Chondrocyte (in vitro differentiated cells): ENCODE data around the gene ADARB2. TPM values are rescaled to one million over a fixed set of nuclear protein-coding genes. Genes with fewer than 3 reads are reported as not detected.
"Not testable (repeated sequence)": the region's sequence is repeated elsewhere in the genome, so short reads cannot be mapped to it uniquely, and the experiment has no call there.

Source experiments
- DNase-seq: peaks from one replicate; pipeline ENCODE4 v3.0.0; 2021; ENCODE audit warnings: mixed read lengths, low spot score
- H3K27ac Mint-ChIP-seq: one replicate; pipeline ENCODE4 v1.8.0; 2021; ENCODE audit warnings: mild to moderate bottlenecking, moderate library complexity, mixed read lengths; ENCODE audit not compliant: unreplicated experiment
- H3K27me3 Mint-ChIP-seq: 2 replicates; pipeline ENCODE4 v1.8.0; 2021; ENCODE audit warnings: low read depth, mixed read lengths
- H3K36me3 Mint-ChIP-seq: 2 replicates; pipeline ENCODE4 v1.8.0; 2021; ENCODE audit warnings: low read depth, mixed read lengths
- H3K4me1 Mint-ChIP-seq: 2 replicates; pipeline ENCODE4 v1.8.0; 2021; ENCODE audit warnings: low read depth, mild to moderate bottlenecking, mixed read lengths
- H3K4me3 Mint-ChIP-seq: one replicate; pipeline ENCODE4 v1.8.0; 2021; ENCODE audit warnings: mild to moderate bottlenecking, moderate library complexity, mixed read lengths; ENCODE audit not compliant: unreplicated experiment
- H3K9me3 Mint-ChIP-seq: 2 replicates; pipeline ENCODE4 v1.8.0; 2021; ENCODE audit warnings: low read depth, mixed read lengths
- total RNA-seq: library from RNA; stranded (reverse); gene quantifications from 3 replicates; pipeline ENCODE4 v1.2.1, GENCODE V29; 2021
- TF ChIP-seq, protein P1 (sequence below): fragments of 200-600 bp; sonication (generic); IDR thresholded peaks from 2 replicates; pipeline ENCODE4 v1.5.0; 2021; ENCODE audit warnings: antibody characterized with exemption, mild to moderate bottlenecking, moderate library complexity

ADARB2 gene
- total RNA-seq, 1 donor from 2014 or later, result 3.3 TPM

DNA sequence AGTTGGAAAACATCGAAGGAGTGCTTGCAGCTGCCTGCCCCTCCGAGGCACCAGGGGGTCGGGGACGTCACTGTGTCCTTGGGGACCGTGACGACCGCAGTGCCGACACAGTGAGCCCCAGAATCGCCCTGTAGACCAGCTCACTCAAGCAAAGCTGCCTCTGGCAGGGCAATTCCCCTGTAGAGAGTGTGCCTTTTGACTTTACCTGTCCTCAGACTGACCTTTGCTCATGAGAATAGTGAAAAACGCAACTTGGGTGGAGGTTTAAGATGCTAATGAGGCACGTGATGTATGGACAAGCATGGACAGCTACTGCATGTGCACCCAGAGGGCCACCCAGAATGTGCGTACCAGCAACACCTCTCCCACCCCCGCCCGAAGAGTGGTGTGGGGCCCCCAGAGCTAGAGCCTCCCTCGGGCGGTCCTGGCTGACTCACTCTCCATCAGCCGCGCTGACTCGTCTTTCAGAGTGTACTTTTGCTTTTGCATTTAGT lies 271.9 kb downstream of the ADARB2 start:
- H3K36me3 Mint-ChIP-seq, result no peaks in the 10 kb centered on the region
- no peak overlapping the region for H3K27ac Mint-ChIP-seq
- DNase-seq, result no peak
- H3K4me1 Mint-ChIP-seq, result peaks cover 22% of the 10 kb centered on the region
- peaks cover 4% of the 10 kb centered on the region for H3K27me3 Mint-ChIP-seq
- peak overlapping the region; percentile 60 for H3K4me3 Mint-ChIP-seq
- TF ChIP-seq, protein P1, sequence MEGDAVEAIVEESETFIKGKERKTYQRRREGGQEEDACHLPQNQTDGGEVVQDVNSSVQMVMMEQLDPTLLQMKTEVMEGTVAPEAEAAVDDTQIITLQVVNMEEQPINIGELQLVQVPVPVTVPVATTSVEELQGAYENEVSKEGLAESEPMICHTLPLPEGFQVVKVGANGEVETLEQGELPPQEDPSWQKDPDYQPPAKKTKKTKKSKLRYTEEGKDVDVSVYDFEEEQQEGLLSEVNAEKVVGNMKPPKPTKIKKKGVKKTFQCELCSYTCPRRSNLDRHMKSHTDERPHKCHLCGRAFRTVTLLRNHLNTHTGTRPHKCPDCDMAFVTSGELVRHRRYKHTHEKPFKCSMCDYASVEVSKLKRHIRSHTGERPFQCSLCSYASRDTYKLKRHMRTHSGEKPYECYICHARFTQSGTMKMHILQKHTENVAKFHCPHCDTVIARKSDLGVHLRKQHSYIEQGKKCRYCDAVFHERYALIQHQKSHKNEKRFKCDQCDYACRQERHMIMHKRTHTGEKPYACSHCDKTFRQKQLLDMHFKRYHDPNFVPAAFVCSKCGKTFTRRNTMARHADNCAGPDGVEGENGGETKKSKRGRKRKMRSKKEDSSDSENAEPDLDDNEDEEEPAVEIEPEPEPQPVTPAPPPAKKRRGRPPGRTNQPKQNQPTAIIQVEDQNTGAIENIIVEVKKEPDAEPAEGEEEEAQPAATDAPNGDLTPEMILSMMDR, result no peak
- no peaks in the 10 kb centered on the region for H3K9me3 Mint-ChIP-seq

DNA sequence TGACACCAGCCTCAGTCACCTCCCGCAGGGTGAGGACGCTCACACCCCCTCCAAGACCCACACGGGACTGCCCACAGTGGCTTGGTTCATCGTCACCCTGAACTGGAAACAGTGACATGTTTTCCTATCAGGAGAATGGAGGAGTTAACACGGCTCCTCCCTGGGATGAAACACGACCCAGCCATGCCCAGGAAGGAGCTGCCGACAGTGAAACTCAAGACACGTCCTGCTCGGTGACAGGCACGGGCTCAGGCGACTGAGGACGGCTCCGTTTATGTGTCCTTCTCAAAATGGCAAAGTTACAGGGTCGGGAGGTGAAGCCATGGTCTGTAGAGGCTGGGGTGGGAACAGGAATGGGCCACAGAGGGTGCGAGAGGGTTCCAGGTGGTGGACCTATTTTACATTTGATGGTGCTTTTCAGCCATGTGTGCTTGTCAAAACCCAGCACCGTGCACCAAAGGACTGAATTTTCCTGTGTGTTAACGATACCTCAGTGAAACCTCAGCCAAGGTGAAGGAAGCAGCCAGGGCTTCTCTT lies 272.4 kb downstream of the ADARB2 start:
- no peak overlapping the region for H3K27ac Mint-ChIP-seq
- TF ChIP-seq, protein P1, result no peak

DNA sequence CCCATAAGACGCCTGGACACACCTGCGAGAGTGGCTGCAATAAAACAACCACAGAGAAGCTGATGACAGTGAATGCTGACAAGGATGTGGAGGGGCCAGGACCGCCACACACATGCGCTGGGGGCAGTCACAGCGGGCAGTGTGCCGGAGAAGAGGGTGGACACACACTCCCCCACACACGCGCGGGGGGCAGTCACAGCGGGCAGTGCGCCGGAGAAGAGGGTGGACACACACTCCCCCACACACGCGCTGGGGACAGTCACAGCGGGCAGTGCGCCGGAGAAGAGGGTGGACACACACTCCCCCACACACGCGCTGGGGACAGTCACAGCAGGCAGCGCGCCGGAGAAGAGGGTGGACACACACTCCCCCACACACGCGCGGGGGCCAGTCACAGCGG lies 273.4 kb downstream of the ADARB2 start:
- H3K4me1 Mint-ChIP-seq, result peaks cover 22% of the 10 kb centered on the region
- H3K9me3 Mint-ChIP-seq, H3K27me3 Mint-ChIP-seq, H3K36me3 Mint-ChIP-seq, DNase-seq, H3K27ac Mint-ChIP-seq, H3K4me3 Mint-ChIP-seq: not testable (repeated sequence)

More for the DNA sequence above, 272.4 kb downstream of the ADARB2 start:
- H3K27me3 Mint-ChIP-seq, result peaks cover 3% of the 10 kb centered on the region
- H3K36me3 Mint-ChIP-seq, result no peaks in the 10 kb centered on the region
- no peak for DNase-seq
- H3K4me1 Mint-ChIP-seq, result peaks cover 22% of the 10 kb centered on the region
- peak overlapping the region; percentile 60 for H3K4me3 Mint-ChIP-seq
- no peaks in the 10 kb centered on the region for H3K9me3 Mint-ChIP-seq

DNA sequence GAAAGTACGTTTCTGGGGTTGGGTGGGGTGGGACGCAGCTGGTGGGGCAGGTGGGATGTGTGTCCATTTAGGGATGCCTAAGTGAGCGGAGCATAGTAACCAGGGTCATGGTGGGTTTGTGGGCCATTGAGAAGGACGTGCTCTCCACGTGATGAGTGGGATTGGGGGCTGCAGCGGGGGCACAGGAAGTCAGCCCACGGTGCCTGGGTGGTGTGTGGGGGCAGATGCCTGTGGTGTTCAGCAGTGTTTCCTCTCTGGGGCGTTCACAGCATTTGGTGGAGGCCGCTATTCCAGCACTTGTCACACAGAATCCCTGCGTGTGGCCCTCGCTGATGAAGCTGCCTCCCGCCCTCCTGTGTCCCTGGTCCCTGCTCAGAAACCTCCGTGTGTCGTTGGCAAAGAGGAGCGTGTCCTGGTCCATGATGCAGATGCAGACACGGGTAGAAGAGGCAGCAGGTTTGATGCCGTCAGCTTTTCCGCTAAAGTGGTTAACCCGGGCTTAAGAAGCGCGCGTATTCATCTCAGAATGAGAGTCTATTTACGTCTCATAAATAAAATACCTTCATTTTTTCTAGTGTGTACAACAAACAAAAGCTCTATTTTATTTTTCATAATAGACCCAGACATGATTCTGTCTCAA lies 274.2 kb downstream of the ADARB2 start:
- Mint-ChIP-seq H3K27ac (no peak overlapping the region), H3K27me3 (peaks cover 9% of the 10 kb centered on the region), H3K9me3 (no peaks in the 10 kb centered on the region), H3K4me1 (peaks cover 22% of the 10 kb centered on the region), H3K4me3 (no peak overlapping the region), H3K36me3 (peaks cover 3% of the 10 kb centered on the region)
- TF ChIP-seq, protein P1, result no peak
- DNase-seq, result no peak

DNA sequence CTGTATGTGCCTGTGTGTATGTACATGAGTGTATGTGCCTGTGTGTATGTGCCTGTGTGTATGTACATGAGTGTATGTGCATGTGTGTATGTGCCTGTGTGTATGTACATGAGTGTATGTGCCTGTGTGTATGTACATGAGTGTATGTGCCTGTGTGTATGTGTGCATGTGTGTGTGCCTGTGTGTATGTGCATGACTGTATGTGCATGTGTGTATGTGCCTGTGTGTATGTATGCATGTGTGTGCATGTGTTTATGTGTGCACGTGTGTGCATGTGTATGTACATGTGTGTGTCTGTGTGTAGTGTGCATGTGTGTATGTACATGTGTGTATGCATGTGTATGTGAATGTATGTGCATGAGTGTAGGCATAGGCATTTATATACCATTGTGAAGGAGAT lies 274.8 kb downstream of the ADARB2 start:
- H3K27me3 Mint-ChIP-seq, result peaks cover 14% of the 10 kb centered on the region

More for the DNA sequence above, 274.8 kb downstream of the ADARB2 start:
- TF ChIP-seq, protein P1, result no peak
- Mint-ChIP-seq H3K4me1 (peaks cover 22% of the 10 kb centered on the region), H3K9me3 (no peaks in the 10 kb centered on the region), H3K27ac (no peak overlapping the region), H3K36me3 (peaks cover 3% of the 10 kb centered on the region), H3K4me3 (no peak overlapping the region)
- DNase-seq, result no peak
